ENCODE results near the gene TTC39B.
"Not testable (repeated sequence)": the region's sequence is repeated elsewhere in the genome, so short reads cannot be mapped to it uniquely, and the experiment has no call there.

Gene TTC39B

DNA sequence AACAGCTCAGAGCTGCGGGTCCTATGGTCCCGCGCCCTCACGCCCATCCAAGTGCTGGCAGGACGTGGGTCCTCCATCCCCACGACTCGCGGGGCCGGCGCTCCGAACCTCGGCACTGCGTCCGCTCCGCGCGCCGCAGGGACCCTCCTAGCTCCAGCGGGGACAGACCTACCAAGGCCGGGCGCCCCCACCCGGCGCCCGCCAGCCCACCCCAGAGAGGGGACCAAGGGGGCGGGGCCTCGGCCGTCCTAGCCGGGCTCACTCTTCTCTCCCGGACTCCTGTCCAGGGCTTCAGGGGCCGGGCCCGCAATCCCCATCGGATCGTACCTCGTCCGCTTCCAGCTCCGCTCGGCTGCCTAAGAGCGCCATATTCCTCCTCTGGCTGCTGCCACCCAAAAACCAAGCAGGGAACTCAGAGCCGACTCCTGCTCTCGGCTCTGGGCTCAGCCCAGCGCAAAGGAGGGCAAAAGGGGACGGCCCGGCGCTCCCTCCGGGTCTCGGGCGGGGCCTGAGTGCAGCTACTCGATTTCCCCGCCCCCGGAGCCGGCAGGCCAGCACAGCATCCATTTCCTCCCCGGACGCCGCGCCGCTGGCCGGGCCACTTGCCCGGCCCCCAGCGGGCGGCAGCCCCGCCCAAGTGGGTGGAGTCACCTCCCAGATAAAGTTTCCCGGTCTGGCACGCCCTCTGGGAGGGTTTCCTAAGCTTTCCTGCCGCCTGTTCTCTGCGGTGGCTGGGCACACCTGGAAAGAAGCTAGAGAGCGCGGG is at the start of gene TTC39B:
TTC39B (minus strand) TSS at position 460 of the 766 bp plus-strand sequence; CDS start at position 369, 91 bp downstream.
- DNase-seq: peak; percentile 61

DNA sequence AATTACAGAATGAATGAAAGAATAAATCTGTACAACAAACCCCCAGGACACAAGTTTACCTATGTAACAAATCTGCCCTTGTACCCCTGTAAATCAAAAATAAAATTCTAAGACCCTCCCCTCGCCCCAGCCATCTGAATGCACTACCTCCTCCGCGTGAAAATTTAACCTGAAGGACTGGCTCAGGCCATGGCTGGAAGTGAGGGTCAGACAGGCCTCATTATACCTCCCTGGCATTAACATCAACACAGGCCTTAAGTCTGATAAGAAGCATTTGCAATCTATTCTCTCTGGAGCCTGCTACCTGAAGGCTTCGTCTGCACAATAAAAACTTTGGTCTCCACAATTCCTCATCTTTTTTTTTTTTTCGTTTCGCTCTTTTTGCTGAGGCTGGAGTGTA is 48.7 kb upstream of the TTC39B start:
- no peak for DNase-seq

GRCh38 chr9:15354713-15355112 is 47.7 kb upstream of the TTC39B start:
- no peak for DNase-seq

GRCh38 chr9:15353892-15354291 is 46.9 kb upstream of the TTC39B start:
- DNase-seq: no peak

DNA sequence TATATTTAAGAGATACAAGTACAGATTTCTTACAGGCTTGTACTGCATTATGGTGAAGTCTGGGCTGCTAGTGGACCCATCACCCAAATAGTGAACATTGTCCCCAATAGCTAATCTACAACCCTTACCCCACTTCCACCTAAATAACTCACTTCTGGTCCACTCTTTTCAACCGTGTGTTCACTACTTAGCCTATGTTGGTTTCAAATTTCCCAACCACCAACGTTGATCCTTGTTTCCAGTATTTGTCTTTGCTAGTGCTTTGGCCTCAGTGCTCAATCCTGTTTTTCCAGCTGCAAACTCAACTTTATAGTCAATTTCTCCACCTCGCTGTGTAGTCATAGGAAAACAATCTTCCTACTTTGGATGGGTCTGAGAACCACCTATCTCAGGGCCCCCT is 45.3 kb upstream of the TTC39B start:
- no peak for DNase-seq

GRCh38 chr9:15349892-15350761 is 43.1 kb upstream of the TTC39B start:
- DNase-seq: no peak

DNA sequence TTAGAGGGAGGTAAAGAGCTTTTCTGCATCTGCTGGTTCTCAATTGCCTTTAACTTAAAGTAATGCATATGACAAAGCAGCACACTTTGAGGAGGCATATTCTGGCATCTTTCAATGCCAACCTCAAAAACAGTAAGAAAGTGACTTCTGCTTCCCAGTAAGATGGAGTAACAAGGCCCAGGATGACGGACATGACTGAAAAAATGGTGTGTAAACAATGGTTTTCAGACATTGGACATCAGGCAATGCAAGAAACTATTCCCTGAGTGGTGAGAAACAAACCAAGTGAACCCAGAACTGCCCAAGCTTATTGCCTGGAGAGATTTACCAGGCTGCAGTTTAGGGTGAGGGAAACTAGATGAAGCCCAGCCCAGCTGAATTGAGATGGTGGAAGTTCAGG is 39.8 kb upstream of the TTC39B start:
- DNase-seq: no peak

DNA sequence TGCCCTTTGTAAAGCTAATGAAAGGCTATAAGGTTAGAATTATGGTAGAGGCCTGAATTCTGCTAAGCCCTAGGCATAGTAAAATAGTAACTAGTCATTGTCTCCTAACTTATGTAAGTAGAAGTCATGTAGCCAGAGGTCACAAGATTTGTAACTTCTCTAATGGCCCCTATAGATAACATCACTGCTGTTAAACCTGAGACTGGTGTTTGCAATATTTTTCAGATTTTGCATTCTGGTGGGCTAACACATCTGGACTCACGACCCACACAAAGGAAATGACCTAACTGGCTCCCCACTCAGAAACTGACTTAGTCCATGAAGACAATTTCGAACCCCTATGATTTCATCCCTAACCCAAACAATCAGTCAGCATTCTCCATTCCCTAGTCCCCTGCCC is 37.2 kb upstream of the TTC39B start:
- no peak for DNase-seq

DNA sequence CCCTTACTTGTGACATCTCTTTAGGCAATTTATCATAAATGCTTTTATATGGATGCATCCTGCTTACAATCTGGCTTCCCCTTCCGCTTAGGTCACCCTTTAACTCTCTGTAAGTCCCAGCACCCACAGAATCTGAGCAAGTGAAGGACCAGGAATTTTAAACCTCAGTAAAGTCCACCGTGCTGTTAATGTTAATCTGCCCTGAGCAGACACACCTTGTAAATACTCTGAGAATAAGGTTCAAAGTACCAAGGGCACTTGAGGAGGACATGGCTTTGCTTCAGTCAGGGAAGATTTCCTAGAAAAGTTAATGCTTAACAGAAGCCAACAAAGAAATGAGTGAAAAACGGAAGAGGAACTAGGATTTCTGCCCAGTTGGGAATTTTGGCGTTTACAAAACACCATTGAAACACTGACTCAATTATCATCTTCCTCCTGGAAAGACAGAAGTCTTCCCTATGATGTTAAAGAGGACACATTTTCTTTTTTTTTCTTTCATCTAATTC is 26.4 kb upstream of the TTC39B start:
- DNase-seq: no peak

DNA sequence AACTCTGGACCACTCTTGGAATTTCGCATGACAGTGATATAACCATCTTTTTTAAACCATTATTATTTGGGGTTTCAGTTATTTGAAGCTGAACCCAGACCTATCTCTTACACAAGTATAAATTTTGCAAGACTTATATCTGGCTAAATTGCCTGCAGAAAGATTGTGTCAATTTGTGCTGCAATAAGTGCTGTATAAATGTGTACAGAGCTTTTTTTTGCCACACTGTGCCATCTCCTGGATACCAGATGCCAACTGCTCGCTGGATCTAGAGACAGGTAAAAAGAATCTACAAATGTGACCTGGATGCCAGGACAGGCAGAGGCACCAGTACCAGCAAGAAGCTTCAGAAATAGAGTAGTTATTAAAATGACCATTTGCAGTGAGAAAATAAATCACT is 25.9 kb upstream of the TTC39B start:
- DNase-seq: no peak

DNA sequence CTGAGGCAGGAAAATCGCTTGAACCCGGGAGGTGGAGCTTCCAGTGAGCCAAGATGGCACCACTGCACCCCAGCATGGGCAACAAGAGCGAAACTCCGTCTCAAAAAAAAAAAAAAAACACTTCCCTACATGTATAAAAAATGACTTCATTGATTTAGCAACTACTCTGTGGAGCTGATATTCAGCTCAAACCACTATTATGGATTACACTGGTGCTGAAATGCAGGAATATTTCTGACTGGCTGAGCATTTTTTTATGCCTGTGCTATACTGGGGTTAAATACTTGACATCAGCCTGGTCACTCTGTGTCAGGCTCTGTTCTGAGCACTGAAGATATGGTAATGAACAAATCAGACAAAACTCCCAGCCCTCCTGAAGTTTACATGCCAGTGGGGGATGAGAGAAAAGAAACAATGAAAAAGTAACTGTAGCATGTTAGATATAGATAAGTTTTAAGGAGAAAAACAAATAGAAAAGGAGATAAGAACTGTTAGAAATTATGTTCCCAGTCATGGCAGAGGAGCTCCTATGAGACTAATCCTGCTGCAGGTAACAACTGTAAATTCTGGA is 22.6 kb upstream of the TTC39B start:
- no peak for DNase-seq

- no peak for DNase-seq
These were observed 21.9 kb upstream of the TTC39B start for GRCh38 chr9:15328946-15329345.

DNA sequence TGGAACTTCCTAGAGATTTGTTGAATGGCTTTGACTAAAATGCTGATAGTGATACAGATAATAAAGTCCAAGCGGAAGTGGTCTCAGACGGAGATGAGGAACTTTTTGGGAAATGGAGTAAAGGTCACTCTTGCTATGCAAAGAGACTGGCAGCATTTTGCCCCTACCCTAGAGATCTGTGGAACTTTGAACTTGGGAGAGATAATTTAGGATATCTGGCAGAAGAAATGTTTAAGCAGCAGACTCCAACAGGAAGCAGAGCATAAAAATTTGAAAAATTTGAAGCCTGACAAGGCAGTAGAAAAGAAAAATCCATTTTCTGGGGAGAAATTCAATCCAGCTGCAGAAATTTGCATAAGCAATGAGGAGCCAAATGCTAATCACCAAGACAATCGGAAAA is 15.7 kb upstream of the TTC39B start:
- not testable (repeated sequence) for DNase-seq

DNA sequence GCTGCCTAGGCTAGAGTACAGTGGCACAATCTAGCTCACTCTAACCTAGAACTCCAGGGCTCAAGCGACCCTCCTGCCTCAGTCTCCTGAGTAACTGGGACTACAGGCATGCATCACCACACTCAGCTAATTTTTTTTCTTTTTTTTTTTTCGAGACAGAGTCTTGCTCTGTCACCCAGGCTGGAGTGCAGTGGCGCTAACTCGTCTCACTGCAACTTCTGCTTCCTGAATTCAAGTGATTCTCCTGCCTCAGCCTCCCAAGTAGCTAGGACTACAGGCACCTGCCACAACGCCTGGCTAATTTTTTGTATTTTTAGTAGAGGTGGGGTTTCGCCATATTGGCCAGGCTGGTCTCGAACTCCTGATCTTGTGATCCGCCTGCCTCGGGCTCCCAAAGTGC is 12.6 kb upstream of the TTC39B start:
- not testable (repeated sequence) for DNase-seq

GRCh38 chr9:15317836-15318235 is 10.8 kb upstream of the TTC39B start:
- no peak for DNase-seq

GRCh38 chr9:15311607-15312006 is 4.6 kb upstream of the TTC39B start:
- no peak for DNase-seq

DNA sequence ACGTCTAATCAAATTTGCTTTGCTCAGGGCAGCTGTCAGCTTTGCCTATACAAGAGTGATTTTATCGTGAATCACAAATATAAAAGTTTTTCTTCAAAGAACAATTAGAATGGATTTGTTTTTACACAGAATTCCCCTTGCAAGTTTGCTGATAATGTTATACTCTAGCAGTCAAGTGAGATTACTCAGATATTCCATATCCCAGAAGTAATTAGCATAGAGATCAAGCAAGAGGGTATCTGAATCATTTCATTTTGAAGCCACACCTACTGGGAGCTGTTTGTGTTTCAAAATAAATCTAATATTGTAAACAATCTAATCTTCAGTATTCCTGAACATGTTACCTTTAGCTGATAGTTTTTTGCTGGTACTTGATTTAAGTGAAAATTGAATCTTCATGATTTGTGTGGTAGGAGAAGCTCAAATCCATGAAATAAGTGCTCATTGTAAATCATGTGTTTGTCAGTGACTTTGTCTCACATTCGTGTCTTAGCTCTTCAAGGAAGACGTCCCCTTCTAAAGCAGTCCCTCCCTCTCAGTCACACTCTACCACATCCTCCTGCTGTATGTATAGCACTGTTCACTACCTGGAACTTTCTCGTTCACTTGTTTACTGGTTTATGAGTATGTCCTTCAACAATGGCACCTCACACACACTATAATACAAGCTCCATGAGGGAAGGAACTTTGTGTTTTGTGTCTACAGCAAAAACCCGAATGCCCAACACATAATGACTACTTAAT is 3.3 kb upstream of the TTC39B start:
- no peak for DNase-seq

DNA sequence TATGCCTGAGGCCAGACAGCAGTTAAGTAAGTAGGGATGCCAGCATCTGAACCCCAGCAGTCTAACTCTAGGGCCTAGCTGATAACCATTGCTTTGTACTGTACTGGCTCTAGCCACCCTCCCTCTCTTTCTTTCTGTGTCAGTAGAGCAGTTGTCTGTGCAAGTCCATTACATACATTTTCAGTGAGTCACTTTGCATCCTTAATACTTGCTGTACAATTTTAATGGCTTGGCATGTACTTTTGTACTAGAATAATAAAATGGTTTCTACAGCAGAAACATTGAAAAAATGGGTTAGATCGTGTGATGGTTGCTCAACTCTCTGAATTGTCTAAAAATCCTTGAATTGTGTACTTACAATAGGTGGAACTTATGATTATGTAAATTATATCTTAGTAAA is 1.5 kb upstream of the TTC39B start:
- DNase-seq: no peak

GRCh38 chr9:15307523-15307841 is 466 bp upstream of the TTC39B start:
- no peak for DNase-seq

GRCh38 chr9:15306068-15306756 is 804 bp downstream of the TTC39B start:
- peak; percentile 54 for DNase-seq

- no peak for DNase-seq
These were observed 1.5 kb downstream of the TTC39B start for GRCh38 chr9:15305470-15305869.

GRCh38 chr9:15304632-15305031 is 2.4 kb downstream of the TTC39B start:
- no peak for DNase-seq
